SK-N-DZ (cell line): ENCODE data around the gene PDE3A.
"Not testable (repeated sequence)": the region's sequence is repeated elsewhere in the genome, so short reads cannot be mapped to it uniquely, and the experiment has no call there.

ENCODE experiments used
- DNase-seq: peaks from one replicate; pipeline ENCODE4 v3.0.0-alpha.2; 2015; ENCODE audit warnings: low spot score

Gene PDE3A

DNA sequence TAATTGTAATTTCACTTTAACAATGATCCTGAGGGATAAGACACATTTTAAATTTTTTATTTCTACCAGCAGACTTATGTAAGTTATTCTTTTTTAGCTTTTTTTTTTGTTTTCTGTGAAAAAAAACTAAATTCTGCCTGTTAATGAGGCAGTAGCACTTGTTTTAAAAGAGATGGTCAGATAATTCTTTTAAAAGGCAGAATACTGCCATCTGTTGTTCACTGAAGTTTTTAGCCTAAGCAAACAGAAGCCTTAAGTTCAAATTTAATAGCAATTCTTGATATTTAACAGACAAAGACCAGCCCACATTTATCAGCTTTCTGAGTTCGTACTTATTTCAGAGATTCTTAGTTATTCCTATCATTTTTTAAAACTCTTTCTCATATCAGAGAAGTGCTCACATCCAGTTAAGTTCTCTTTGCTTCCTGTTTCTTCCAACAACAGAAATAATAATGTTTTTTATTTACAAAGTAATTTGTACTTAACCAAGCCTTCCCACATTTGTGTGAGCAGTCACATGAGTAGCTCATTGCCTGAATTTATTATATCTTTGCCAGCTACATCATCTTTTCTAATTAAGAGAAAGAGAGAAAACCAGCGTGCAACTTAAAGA lies 233.4 kb downstream of the PDE3A start:
- peak; percentile 48 for DNase-seq

DNA sequence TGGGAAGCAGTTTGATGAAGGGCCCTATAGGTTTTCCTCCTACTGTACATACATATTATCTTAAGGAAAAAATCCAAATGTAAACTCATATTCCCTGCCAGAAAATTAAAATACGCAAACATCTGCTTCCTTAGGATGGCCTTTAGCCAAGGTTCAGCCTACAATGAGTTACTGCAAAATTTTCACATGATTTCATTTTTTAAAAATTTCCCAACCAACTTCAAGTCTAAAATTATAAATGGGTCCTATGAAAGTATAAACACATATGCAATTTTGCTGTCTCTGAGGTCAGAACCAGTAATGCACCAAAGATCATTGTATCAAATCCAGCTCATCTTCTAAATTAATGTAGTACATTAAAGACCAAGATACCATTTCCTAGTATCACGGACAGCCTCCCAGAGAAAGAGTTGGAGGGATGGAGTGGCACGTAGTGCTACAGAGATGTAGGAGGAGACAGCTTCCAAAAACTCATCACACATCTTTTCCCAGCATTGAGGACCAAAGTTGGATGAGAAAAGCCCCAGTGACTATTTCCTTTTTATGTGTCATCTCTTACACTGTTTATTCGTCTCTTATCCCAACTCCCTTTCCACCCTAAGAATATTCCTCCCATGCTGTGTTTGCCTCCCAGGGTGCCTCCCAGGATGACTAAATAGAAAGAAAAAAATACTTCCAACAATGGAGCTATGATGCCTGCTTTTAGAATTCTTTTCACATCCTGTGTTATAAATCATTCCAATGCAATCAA lies 234.5 kb downstream of the PDE3A start:
- DNase-seq: no peak

DNA sequence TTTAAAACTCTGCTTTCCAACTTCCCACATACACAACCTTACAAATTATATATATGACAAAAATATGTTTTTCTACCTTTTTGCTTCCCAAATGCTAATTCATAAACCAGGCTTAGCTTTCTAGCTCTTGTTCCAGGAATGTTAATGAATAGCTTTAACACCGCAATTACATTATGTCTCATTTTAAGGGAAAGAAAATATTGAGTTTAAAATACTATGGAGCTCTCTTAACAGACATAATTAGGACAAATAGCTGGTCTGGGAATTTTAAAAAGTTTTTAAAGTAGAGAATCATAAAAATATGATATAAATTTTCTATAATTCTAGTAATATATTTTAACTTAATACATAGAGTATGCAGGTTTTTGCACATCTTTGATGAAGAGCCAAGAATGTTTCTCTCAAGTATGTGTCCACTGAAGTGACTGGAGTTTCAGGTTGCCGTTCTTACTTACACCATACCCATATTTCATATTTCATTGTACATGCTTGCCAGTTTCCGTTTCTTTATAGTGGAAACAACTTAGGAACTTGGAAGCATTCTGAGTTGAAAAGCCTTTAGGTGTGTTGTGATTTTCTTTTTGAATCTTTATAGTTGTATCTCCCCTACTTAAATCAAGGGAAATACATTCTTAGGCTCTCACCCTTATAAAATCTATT lies 236.2 kb downstream of the PDE3A start:
- no peak for DNase-seq

DNA sequence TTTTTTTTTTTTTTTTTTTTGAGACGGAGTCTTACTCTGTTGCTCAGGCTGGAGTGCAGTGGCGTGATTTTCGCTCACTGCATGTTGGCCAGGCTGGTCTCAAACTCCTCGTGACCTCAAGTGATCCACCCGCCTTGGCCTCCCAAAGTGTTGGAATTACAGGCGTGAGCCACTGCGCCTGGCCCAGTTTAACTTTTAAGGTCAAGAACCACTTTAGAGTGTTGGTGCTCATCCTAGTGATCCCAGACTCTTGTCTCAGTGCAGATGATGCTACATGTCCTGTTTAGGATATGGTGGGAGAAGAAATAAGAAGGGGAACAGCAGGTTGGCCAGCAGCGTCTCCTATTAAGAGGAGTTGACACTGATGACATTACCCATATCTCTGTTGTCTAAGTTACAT lies 246.7 kb downstream of the PDE3A start:
- DNase-seq: not testable (repeated sequence)

DNA sequence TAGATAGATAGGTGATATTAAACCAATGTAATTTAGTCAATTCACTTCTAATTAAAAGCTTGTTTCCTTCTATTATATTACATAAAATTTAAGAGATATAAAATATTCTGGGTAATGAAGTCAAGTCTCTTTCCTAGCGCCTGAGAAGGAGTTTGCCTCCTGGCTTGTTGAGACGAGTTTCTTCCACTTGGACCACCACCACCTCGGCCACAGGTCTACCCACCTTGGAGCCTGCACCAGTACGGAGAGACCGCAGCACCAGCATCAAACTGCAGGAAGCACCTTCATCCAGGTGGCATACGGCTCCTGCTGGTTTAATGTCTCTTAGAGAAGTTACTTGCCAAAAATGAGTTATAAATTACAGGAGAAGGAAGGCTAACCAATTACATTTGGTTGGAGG lies 247.8 kb downstream of the PDE3A start:
- no peak for DNase-seq

DNA sequence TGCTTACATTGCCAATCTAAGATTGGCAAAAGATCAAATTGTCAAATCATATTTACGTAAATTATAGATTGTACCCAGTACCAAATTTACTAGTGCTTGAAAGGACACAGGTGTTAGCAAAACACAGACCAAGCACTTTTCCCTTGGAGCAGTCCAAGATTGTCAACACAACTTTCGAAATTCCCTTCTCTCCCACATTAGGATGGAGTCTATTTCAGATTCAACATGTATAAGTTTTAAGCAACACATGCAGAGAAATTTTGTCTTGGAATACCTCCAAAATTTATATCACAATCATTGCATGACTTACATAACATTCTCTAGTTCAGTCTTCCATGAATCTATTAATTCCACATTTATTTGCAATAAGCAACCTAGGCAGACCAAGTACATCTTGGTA lies 251.9 kb downstream of the PDE3A start:
- DNase-seq: no peak

DNA sequence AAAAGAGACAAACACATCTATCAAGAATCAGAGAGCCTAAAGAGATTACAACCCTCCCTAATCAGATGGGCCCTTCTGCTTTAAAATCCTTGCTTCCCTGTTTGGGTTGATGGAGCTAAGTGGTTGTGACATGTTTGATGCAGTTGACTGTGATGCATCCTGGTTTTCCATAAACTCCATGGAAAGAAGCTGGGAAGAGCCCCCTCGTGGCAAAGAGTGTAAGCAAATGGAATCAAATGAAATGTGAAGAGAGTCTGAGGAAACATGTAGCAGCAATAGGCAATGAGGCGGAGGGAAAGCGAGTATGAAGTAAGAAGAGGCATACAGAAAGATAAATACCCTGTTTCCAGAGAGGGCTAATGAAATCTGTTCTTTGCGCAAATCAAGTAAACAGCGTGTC lies 256.4 kb downstream of the PDE3A start:
- peak; percentile 82 for DNase-seq

DNA sequence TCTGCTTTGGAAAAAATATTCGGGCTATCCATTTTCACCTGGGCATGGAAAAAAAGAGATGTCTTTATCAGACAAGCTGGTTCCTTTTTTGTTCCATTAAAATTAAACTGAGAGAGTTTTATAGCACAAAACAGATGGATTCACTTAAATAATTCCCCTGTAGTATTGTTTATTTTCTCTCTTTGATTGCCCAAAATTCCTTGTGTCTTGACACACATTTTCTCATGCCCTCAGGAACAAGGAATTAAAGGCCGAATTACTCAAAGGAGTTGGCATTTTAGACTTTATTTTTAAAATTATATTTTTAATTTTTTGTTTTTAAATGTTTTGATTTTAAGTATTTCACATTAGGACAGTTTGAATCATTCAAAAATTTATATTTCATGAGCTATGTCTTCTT lies 257.2 kb downstream of the PDE3A start:
- no peak for DNase-seq

DNA sequence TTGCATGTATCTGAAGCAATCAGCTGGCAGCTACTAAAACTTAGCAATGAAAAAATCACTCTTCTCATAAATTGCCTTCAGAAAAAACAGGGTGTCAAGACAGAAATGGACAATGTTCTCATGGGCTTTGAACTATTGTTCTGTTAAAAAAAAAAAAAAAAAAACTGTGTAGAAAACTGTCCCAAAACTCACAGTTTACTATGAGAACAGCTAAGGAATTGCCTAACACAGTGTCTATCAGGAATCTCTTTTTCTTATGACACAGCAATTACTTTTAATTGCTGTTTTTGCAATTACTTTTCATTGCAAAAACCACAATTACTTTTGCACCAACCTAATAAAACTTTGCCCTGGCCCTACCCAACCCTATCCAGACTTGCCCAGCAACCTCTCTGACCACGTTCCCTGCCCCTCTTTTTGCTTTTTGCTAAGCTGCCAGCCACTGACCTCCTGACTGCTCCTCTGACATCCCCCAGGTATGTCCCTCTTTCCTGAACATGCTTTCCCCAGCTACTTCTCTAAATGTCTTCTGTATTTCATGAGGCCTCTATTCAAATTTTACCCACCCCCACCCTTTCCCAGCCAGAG lies 258.8 kb downstream of the PDE3A start:
- DNase-seq: no peak

DNA sequence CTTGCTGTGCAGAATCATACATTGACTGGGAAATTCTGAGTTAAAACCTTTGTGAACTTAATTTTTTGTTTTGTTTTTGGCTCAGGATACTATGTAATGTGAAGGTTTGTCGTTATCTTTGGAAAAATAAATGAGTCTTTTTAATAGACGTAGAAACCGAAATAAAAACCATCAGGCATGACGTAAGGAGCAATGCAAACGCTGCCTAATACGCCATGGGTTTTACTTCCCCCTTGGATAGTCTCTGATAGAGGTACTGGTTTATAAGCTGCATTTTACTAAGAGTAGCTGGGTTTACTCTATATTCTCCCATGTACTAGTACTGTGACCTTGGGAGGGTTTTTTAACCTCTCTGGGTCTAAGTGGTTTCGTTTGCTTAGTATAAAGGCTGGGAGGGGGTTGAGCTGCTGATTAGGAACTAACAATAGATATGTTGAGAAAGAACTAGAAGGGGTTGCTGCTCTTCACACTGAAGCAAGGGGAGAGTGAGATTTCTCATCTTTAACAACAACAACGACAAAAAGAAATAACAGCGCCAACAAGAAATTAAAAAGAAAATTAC lies 260.0 kb downstream of the PDE3A start:
- no peak for DNase-seq

DNA sequence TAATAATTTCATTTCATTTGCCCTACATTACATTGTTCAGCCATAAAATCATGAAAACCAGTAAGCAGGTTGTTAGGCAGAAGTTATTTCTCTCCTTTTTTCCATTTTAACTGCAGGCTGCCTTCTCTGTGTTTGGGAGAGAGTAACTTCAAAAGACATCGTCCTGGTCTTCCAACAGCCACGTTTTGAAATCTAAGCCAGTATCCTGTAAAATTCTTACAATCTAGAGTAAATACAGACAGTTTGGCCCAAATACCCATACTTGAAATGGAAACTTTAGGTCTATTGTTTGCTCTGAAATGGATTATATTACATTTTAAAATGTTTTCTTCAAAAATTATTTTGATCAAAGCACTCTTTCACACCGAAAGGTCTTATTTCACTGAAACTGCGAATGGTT lies 260.7 kb downstream of the PDE3A start:
- DNase-seq: no peak

DNA sequence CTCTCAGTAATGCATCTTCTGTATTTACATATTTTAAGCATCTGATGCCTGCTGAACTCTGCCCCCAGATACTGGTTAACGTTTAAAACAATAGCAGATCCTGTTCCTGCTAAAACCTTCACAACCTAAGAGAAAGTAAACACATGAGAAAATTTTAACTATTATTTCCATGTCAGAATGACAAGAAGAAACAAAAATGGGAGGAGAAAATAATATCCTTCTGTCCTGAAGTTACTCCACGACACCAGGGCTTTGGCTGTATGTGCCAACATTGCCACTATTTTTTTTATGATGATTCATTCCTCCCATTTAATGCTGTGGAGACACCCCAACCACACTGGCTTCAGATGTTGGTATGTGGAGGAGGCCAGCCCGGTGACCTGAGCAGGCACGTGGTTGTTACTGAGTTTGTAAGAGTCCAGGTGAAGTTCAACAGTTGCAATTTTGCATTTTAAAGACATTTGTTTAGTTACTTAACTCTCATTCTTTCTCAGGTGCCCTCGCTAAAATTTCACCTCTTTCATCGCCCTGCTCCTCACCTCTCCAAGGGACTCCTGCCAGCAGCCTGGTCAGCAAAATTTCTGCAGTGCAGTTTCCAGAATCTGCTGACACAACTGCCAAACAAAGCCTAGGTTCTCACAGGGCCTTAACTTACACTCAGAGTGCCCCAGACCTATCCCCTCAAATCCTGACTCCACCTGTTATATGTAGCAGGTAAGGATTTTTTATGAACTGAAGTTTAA lies 261.2 kb downstream of the PDE3A start:
- no peak for DNase-seq

DNA sequence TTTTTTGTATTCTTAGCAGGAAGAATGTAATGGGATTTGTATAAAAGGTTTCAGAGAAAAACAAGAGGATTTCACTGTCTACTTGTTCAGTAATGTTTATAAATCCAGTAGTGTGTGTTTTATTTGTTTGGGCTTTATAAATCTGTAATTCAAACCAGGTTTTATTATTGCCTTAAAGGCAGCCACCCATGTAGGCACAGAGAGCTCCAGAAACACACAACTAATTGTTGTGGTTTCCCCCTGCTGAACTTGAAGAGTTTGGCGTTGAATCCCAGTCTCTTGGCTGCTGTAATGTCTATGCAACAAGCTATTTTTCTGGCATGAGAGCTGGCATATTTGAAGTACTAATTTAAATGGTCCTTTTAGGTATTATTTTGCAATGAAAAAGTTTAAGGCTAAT lies 263.4 kb downstream of the PDE3A start:
- DNase-seq: no peak

DNA sequence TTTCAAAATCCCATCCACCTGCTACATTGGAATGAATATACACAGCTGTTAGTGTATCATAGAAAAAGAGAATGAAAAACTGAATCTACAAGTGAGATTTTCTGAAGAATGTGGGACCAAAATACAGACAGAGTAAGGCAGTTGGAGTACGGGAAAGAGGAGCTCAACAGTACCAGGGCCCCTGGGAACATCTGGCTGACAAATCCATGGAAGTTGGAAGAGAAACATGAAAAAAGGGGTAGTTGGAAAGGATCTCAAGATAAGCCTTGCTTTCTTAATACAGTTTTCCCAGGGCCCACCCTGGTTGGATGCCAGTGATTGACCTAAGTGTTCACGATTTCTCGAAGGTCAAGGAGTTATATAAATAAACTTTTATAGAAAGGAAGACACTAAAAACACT lies 272.8 kb downstream of the PDE3A start:
- DNase-seq: no peak

DNA sequence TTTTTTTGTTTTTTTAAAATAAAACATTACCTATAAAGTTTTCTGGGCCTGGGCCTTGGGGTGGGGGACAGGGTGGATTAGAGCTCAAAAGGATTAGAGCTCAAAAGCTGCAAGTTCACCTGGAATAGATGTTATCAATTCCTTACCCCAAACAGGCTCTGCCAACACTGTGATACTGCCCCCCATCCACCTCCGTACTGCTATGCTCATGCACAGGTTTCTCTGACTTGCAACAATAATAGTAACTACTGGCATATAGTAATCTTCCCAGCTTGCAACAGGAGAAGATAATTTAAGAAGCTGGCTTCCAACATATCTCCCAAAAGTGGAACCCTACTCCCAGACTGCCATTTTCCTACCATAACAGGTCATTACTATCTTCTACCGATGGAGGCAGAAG lies 275.5 kb downstream of the PDE3A start:
- DNase-seq: no peak

DNA sequence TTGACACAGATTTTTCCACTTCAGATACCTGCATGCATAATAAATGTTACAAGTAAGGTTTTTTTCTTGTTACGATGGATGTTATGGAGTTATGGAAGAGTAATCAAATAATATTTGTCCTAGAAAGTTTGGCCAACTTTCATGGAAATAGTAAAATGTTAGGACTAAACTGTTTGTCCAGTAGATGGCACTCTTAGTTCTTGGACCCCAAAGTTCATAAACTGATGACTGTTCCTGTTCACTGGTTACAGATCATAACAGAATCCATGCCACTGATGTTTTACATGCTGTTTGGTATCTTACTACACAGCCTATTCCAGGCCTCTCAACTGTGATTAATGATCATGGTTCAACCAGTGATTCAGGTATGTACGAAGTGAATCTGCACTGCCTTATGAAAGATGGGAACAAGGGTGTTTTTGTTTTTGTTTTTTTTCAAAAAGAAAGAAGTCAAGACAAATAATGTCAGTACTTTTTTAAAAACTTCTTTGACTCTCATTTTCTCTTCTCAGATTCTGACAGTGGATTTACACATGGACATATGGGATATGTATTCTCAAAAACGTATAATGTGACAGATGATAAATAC lies 278.0 kb downstream of the PDE3A start:
- peak; percentile 56 for DNase-seq

DNA sequence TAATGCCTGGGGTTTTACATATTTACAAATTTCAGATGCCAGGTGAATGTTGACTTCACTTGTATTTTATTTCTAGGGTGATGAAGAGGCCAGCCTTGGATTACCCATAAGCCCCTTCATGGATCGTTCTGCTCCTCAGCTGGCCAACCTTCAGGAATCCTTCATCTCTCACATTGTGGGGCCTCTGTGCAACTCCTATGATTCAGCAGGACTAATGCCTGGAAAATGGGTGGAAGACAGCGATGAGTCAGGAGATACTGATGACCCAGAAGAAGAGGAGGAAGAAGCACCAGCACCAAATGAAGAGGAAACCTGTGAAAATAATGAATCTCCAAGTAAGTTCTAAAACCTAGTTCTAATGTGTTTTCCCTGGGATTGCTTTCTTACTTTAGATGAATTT lies 285.5 kb downstream of the PDE3A start:
- DNase-seq: no peak

DNA sequence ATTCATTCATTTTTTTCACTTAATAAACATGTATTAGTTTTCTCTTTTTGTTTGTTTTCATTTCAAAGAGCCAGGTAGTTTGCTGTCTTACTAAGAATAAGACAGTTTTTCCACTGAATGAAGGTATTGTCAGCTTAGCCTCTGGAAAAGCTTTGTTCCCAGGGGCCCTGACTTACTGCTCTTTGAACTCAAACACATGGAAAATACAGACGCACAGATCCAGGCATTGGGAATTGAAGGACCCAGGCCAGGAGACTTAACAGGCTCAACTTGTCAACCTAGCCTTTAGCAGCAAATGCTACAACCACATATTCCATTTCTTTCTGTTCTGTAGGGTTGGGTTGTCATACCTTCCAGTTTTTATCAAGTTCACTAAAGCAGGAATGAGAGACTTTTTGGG lies 288.3 kb downstream of the PDE3A start:
- DNase-seq: no peak

DNA sequence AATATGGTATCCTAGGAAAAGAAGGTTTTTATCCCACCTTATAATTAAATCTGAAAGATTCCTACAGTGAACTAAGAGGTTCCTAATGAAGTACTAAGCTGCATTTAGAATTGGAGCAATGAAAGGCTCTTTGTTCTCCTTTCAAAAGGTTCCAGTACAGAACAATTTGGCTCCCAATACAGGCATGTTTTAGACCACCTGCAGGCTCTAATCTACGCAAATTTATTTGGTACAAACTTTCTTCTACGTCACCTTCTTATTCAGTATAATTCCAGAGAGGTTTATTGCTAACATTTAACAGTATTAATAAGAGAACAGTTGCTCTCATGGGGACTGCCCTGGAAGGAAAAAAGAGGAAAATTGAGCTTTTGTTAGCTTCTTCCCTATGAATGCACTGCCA lies 289.2 kb downstream of the PDE3A start:
- DNase-seq: no peak

DNA sequence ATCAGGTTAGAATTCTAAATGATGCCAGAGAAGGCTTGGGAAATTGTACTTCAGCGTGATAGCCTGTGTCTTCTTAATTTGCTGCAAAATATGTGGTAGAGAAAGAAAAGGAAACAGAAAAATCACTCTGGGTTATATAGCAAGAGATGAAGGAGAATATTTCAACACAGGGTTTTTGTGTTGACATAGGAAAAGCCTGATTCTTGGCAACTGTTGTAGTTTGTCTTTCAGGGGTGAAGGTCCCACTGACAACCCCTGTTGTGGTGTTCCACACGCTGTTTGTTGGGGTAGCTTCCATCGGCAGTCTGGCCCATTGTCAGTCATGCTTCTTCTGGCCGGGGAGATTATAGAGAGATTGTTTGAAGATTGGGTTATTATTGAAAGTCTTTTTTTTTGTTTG lies 313.0 kb downstream of the PDE3A start:
- DNase-seq: no peak

DNA sequence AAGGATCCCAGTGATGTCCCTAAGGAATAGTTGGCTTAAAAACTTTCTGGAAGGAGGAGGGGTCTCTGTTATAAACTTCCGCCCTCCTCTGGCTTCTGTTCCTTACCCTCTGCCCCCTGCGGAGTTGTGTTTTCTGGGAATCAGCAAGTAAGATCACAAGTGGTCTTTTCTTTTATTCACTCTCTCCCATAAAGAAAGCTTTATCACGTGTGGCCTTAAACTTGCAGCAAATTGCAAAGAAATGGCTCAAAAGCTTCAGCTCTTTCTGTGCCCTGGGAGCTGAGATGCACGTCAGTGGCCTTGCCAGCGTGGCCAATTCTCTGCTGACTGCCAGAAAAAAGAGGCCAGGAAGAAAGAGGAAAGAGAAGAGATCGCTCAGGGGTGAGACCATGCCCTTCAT lies 326.9 kb downstream of the PDE3A start, which contains the start of gene SLCO1C1:
Gene SLCO1C1 (plus strand): TSS at position 101 of the 400 bp plus-strand sequence. CDS start 4,245 bp downstream, outside the sequence.
- no peak for DNase-seq
